Neural cell (in vitro differentiated cells): ENCODE results near the gene ITGB3. TPM values are rescaled to one million over a fixed set of nuclear protein-coding genes. Genes with fewer than 3 reads are reported as not detected.

Experiments
- H2AFZ ChIP-seq: fragments of 200-600, 300-800 bp; sonication (generic), shearing (Covaris generic); 2 replicates; pipeline ENCODE4 v1.6.0; 2014; ENCODE audit warnings: low read depth, mild to moderate bottlenecking, antibody characterized with exemption, low read length, moderate library complexity
- H3F3A ChIP-seq: fragments of 200-600 bp; shearing (Covaris generic); 2 replicates; pipeline ENCODE4 v1.6.1; 2016; ENCODE audit warnings: mild to moderate bottlenecking, moderate library complexity, mixed read lengths, antibody characterized with exemption, low read length; ENCODE audit not compliant: insufficient read depth, poor library complexity, severe bottlenecking
- H3K27ac ChIP-seq: fragments of 200-600, 300-800 bp; sonication (generic), shearing (Covaris generic); 2 replicates; pipeline ENCODE4 v1.5.1; 2014; ENCODE audit warnings: mild to moderate bottlenecking, low read length, moderate library complexity
- H3K27me3 ChIP-seq: fragments of 300-800, 200-600 bp; sonication (generic), shearing (Covaris generic); 2 replicates; pipeline ENCODE4 v1.6.0; 2014; ENCODE audit warnings: mild to moderate bottlenecking, low read depth, low read length, moderate library complexity; ENCODE audit not compliant: insufficient read depth
- H3K36me3 ChIP-seq: fragments of 300-800, 200-600 bp; sonication (generic), shearing (Covaris generic); 2 replicates; pipeline ENCODE4 v1.5.1; 2014; ENCODE audit warnings: mild to moderate bottlenecking, antibody characterized with exemption, low read length, moderate library complexity; ENCODE audit not compliant: insufficient read depth
- H3K4me2 ChIP-seq: fragments of 300-800, 200-600 bp; sonication (generic), shearing (Covaris generic); 2 replicates; pipeline ENCODE4 v1.6.0; 2014; ENCODE audit warnings: mild to moderate bottlenecking, low read length
- H3K4me3 ChIP-seq: fragments of 300-800, 200-600 bp; sonication (generic), shearing (Covaris generic); 2 replicates; pipeline ENCODE4 v1.5.1; 2014; ENCODE audit warnings: mild to moderate bottlenecking, low read length, moderate library complexity
- H3K79me2 ChIP-seq: fragments of 200-600 bp; shearing (Covaris generic); replicated peaks from 2 replicates; pipeline ENCODE4 v1.6.0; 2014; ENCODE audit warnings: mild to moderate bottlenecking, low read length, moderate library complexity; ENCODE audit not compliant: insufficient read depth
- H3K9ac ChIP-seq: fragments of 300-800, 200-600 bp; sonication (generic), shearing (Covaris generic); 2 replicates; pipeline ENCODE4 v1.6.1; 2016; ENCODE audit warnings: mild to moderate bottlenecking, low read length, mixed read lengths
- H3K9me2 ChIP-seq: fragments of 200-600 bp; shearing (Covaris generic); 2 replicates; pipeline ENCODE4 v1.6.1; 2016; ENCODE audit warnings: mild to moderate bottlenecking, low read length, mixed read lengths; ENCODE audit not compliant: insufficient read depth
- H3K9me3 ChIP-seq: fragments of 200-600, 300-800 bp; sonication (generic), shearing (Covaris generic); 2 replicates; pipeline ENCODE4 v1.6.1; 2016; ENCODE audit warnings: mild to moderate bottlenecking, mixed run types, low read length, moderate library complexity, mixed read lengths
- H4K20me1 ChIP-seq: fragments of 200-600 bp; shearing (Covaris generic); 2 replicates; pipeline ENCODE4 v1.6.1; 2016; ENCODE audit warnings: mild to moderate bottlenecking, mixed run types; ENCODE audit not compliant: insufficient read depth
- CTCF ChIP-seq: fragments of 450-650 bp; IDR thresholded peaks from 2 replicates; pipeline ENCODE4 v1.5.1; 2014; ENCODE audit warnings: antibody characterized with exemption, mild to moderate bottlenecking, moderate library complexity; ENCODE audit not compliant: poor library complexity, severe bottlenecking
- EP300 ChIP-seq: fragments of 450-650 bp; conservative IDR thresholded peaks from 2 replicates; pipeline ENCODE4 v1.6.1; 2014; ENCODE audit warnings: antibody characterized with exemption, mild to moderate bottlenecking, moderate library complexity; ENCODE audit not compliant: poor library complexity, severe bottlenecking
- EZH2 ChIP-seq: fragments of 200-600, 300-800 bp; shearing (Covaris generic), sonication (generic); IDR thresholded peaks from 2 replicates; pipeline ENCODE4 v1.6.1; 2014; ENCODE audit warnings: antibody characterized with exemption, low read length, borderline replicate concordance, mild to moderate bottlenecking; ENCODE audit not compliant: insufficient read depth, poor library complexity, severe bottlenecking
- MXI1 ChIP-seq: fragments of 450-650 bp; conservative IDR thresholded peaks from 2 replicates; pipeline ENCODE4 v1.6.1; 2014; ENCODE audit warnings: antibody characterized with exemption, mild to moderate bottlenecking; ENCODE audit not compliant: poor library complexity, severe bottlenecking
- POLR2AphosphoS5 ChIP-seq: IDR thresholded peaks from 2 replicates; pipeline ENCODE4 v1.6.1; 2012
- RAD21 ChIP-seq: fragments of 450-650 bp; conservative IDR thresholded peaks from 2 replicates; pipeline ENCODE4 v1.6.1; 2014; ENCODE audit warnings: antibody characterized with exemption, mild to moderate bottlenecking, moderate library complexity
- REST ChIP-seq: IDR thresholded peaks from 2 replicates; pipeline ENCODE4 v1.6.1; 2012; ENCODE audit warnings: borderline replicate concordance
- SMC3 ChIP-seq: fragments of 450-650 bp; conservative IDR thresholded peaks from 2 replicates; pipeline ENCODE4 v1.6.1; 2014; ENCODE audit warnings: antibody characterized with exemption, mild to moderate bottlenecking, moderate library complexity; ENCODE audit not compliant: poor library complexity
- TAF1 ChIP-seq: IDR thresholded peaks from 2 replicates; pipeline ENCODE4 v1.6.1; 2012; ENCODE audit warnings: low read depth
- polyA plus RNA-seq: library from polyadenylated mRNA; depleted of rRNA; stranded (reverse); fragments of >200 nt; gene quantifications from 2 replicates; pipeline ENCODE4 v1.2.3, GENCODE V29; 2014

Gene ITGB3
- polyA plus RNA-seq, 1 donor from 2014 or later: not detected

DNA sequence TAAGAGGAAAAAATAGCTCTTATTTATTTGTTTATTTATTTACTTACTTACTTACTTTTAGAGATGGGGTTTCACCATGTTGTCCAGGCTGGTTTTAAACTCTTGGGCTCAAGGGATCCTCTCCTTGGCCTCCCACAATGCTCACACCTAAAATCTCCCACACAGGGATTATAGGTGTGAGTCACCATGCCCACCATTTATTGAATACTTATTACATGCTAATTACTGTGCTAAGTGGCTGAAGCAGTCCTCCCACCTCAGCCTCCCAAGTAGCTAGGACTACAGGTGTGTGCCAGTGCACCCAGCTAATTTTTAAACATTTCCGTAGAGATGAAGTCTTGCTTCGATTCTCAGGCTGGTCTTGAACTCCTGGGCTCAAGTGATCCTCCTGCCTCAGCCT, 11.0 kb upstream of the ITGB3 start:
- Histone ChIP-seq H3K27ac (no peak overlapping the region), H3K36me3 (no peaks in the 10 kb centered on the region)

More for the DNA sequence above, 11.0 kb upstream of the ITGB3 start:
- H3K4me2 ChIP-seq: no peak overlapping the region
- TF ChIP-seq CTCF: no peak
- TF ChIP-seq MXI1: no peak
- no peak for TF ChIP-seq TAF1
- no peak for TF ChIP-seq EP300
- TF ChIP-seq REST: no peak
- no peak for TF ChIP-seq SMC3
- TF ChIP-seq POLR2AphosphoS5: no peak
- TF ChIP-seq EZH2: no peak
- no peak for TF ChIP-seq RAD21
- no peaks in the 10 kb centered on the region for H3K9me2 ChIP-seq
- H2AFZ ChIP-seq: no peak overlapping the region
- no peaks in the 10 kb centered on the region for H3K79me2 ChIP-seq
- no peaks in the 10 kb centered on the region for H3K9me3 ChIP-seq
- H3F3A ChIP-seq: no peaks in the 10 kb centered on the region
- H3K27me3 ChIP-seq: no peaks in the 10 kb centered on the region
- no peak overlapping the region for H3K4me3 ChIP-seq
- no peak overlapping the region for H3K9ac ChIP-seq
- H4K20me1 ChIP-seq: no peaks in the 10 kb centered on the region
